HG03575 (cell line): ENCODE results near the gene SBF2.
"Not testable (repeated sequence)": the region's sequence is repeated elsewhere in the genome, so short reads cannot be mapped to it uniquely, and the experiment has no call there.

ENCODE experiments used
- ATAC-seq: cut with Tn5 transposase; IDR thresholded peaks from one replicate; pipeline ENCODE4 v1.9.1; 2021; ENCODE audit not compliant: unreplicated experiment, insufficient number of reproducible peaks, low FRiP score; ENCODE audit errors: extremely low read depth

The SBF2 gene

DNA sequence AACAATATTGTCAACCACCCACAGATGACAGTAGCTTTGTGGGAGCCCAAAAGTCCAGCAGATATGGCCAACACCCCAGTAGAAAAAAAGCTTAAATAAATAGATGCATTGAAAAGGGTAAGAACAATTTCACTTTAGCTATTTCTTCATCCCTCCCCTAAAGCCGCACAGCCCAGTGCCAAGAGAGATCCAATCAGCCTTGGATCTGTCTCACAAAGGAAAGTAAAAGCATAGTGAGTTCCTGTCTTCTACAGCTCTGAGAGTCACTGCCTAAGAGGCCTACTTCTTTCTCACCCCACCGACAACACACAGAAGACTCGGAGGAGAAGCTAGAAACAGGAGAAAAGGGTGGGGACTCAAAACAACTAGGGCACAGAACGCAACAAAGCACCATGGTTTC is 196.4 kb downstream of the SBF2 start:
- ATAC-seq, result no peak

DNA sequence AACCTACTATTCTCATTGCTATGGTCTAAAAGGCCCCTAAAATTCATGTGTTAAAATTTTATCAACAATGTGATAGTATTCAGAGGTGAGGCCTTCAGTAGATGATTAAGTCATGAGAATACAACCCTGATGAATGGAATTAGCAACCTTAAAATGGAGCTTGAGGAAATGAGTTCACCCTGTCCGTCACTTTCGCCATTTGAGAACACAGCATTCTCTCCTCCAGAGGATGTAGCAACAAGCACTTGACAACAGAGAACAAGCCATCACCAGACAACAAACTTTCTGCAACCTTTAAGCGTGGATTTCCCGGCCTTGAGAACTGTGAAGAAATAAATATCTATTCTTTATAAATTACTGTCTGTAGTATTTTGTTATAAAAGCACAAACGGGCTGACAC is 197.0 kb downstream of the SBF2 start:
- no peak for ATAC-seq

DNA sequence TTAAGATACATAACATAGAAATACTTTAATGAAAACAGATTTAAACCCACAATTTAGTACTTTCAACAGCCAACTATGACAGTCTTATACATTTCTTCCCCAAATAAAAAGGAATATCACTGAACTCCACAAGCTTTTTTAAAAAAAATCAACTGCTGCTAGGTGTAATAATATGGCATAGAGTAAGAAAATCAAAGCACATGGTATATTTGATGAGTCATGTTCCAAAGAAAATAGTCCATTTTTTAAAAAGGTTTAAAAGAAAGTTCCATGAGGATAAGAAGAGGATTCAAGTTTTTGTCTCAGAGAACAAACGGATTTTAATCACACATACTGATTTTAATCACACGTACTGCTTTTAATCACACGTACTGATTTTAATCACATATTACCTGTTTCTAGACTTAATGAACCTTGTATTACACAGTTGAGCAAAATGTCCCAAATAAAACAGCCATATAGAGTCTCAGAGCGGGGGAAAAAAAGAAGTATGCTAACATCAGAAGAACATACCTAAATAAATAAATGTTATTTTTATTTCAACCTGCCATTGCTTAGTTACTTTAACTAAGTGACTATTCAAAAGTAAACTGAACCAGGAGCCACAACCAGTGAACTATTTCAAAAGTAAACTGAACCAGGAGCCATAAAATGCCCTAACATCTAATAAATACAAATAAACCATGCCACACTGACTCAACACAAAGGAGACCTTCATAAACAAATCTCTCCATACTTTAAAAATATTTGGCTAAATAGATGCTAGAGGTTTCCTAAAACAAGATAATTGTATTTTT is 198.4 kb downstream of the SBF2 start:
- no peak for ATAC-seq

DNA sequence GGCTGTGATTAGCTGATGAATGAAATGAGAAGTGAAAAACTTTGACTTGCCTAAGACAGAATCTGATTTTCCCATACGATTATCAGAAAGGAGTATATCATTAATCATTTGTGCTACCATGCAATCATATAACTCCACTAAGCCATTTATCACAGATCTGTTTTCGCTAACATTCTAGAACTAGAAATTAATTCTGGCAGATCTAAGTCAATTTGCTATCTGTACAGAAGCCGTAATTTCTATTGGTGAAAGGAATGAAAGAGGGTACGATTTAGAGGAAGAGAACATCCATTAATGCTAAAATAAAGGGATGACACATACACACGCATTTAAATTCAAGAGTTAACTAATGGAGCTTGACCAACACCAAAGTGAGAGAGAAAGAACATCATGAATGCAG is 201.6 kb downstream of the SBF2 start:
- ATAC-seq, result no peak

DNA sequence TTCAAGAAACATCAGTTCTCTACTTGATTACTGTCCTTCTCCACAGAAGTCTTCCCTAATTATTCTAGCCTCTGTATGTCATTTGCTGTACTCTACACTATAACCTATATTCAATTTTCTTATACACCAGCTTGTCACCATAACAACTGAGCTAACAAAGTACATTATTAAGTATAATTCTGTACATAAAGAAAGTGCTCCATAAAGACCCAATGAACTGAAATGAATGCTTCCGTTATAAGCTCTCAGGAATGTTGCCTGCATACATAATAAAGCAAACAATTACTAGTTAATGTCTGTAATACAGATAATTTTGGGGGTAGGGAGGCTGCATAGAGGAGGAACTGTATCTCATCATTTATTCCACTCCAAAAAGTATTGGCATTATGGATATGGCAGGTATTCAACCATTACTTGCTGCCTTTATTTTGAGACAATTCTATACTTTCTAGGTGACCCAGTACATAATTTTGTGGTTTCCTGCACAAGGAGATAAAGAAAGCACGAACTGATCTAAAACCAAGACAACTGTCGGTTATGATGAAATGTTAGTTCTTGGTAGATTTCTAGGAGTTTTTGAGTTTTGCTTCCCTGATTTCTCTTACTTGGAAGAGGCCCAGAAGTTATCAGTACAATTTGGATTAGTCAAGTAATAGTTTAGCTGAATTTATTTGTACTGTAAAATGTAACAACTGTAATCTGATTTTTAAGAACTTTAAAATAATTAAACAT is 202.5 kb downstream of the SBF2 start:
- no peak for ATAC-seq

DNA sequence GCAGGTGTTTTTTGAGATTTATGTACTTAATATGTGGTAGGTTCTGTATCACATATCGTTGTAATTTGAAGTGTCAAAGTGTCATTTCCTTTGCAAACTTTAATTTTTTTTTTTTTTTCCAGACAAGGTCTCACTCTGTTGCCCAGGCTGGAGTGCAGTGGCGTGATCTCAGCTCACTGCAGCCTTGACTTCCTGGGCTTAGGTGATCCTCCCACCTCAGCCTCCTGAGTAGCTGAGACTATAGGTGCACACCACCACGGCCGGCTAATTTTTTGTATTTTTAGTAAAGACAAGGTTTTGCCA is 206.1 kb downstream of the SBF2 start:
- ATAC-seq, result not testable (repeated sequence)

DNA sequence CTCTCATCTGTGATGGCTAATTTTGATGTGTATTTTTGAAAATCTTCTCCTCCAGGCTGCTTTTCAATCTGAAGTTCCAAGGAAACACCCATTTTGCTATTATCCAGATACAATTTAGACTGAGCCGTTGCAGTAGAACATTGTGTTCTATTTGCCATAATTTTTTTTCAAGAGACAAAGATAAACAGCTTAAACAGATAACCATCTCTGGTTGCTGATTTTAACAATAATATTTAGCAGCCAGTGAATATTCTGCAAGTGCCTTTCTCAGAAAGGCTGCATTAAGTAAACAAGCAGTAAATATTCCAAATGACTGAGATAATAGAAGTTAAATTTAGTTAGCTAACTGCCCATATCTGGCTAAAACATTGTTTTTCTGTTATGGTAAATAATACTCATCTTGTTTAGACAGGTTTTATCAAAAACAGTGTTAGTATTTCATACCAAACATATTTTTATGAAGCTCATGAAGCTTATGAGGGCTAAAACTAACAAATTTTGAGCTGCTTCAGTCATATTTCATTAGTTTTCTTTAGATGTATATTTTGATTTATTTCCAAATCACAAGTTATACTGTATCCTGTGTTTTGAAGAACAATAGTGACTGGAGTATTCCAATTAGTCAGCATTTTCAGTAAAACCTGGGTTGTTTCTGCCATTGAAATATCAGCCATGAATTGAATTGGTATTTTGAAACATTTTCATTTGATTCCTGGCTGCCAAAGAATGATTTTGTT is 206.7 kb downstream of the SBF2 start:
- ATAC-seq, result no peak

DNA sequence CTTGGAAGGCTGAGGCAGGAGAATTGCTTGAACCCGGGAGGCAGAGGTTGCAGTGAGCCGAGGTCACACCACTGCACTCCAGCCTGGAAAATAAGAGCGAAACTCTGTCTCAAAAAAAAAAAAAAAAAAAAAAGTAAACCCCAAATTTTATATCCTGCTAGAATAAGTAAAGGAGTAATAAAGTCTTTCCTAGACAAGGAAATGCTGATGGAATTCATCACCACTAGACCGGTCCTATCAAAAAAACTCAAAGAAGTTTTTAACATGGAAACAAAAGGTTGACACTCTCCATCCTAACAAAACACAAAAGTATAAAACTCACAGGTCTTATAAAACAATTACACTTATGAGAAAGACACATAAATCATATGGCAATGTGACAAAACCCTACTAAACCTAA is 213.9 kb downstream of the SBF2 start:
- ATAC-seq, result no peak

DNA sequence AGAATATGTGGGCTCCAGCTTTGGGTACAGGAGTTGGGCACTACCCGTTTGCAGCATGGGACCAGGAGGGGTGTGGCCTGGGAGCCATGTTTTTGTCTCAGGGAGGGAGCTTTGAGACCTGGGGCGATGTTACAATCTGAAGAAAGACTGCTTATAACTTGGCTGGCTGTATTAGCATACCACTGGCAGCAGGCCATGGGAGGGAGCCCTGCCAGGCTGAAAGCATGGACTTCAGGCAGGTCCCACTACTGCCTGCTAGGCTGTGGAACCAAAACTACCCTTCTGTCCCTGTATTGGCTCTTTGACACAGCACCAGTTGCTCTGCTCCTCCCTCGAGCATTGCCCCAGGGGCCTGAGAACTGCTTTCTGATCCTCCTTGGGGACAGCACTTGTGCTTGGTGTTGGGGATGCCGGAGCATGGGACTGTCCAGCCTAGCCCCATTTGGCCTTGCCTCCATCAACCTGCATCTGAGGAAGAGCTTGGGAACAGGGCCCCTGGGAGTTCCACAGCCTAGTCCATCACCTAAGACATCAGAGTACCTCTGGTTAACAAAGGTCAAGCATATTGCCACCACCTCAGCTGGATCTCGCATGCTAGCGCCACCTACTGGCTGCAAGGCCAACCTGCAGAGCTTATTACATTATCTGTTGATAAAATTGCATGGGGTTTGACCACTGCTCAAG is 217.4 kb downstream of the SBF2 start:
- no peak for ATAC-seq

DNA sequence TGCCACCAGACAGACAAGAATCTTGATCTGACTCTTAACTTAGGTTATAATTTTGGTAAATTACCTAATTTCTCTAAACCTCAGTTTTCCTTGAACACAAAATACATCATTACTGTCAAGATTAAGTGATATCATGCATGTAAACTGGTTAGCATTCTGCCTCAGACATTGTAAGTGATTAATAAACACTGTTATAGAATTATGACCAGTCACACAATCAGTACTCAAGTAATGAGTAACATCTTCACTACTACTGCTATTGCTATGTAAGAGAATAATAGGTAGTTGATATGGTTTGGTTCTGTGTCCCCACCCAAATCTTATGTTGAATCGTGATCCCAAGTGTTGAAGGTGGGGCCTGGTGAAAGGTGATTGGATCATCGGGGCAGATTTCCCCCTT is 218.9 kb downstream of the SBF2 start:
- no peak for ATAC-seq

DNA sequence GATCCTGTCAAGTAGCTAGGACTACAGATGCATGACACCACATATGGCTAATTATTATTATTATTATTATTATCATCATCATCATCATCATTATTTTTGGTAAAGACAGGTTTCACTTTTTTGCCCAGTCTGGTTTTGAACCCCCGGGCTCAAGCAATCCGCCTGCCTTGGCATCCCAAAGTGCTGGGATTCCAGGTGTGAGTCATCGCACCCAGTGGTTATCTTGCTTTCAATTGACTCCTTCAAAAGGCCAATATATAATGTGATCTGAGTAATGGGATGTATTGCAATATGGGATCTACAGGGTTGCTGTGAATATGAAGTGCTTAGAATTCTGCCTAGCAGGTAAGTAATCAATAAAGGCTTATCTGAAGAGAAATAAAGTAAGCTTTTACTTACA is 221.2 kb downstream of the SBF2 start:
- no peak for ATAC-seq

DNA sequence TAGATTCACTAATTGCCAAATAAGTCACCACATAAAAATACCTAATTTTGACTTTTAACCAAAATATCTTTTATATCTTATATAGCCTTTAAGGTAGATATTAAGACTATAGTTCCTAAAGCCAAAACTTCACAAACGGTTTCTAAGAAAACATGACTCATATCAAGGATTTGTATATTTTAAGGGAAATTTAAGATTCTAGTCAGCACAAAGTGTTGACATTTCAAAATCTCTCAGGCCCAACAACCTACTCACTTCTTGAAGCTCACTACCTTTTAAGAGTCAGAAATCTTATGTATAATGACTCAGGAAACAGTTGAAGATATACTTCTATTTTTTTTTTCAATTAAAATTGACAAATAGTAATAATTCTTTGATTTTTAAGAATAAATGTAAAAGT is 221.9 kb downstream of the SBF2 start:
- ATAC-seq, result no peak

DNA sequence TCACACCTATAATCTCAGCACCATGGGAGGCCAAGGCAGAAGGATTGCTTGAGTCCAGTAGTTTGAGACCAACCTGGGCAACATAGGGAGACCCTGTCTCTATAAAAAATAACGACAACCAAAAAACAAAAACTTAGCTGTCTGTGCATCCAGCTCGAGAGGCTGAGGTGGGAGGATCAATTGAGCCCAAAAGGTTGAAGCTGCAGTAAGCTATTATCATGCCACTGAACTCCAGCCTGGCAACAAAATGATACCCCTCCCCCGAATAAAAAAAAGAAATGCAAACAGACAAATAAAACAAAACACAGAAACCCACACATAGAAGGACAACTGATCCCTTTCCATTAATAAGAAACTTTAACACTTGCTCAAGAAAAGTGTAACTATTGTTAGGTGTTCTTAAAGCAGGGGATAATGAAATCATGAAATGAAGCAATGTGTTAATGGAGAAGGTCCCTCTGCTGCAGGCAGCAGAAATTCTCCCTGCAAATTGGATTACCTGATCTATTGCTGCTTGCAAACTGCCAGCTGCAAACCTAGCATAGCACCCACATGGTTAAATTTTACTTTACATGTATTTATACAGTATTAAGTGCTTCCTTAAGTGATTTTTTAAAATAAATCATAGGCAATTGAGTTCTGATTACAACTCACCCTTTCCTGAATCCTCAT is 226.3 kb downstream of the SBF2 start:
- no peak for ATAC-seq

DNA sequence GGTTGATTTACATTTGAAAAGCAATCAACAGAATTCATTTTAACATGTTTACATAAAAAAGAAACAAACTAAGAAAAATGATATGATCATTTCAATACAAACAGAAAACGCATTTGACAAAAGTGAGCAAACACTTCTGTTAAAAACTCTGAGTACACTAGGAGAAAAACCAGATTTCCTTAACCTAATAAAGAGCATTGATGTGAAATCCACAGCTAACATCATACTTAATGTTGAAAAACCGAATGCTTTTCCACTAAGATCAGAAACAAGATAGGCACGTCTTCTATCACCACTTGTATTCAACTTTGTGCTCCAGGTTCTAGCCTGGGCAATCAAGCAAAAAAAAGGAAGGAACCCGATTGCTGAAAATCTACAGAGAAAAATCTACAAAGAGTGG is 227.6 kb downstream of the SBF2 start:
- ATAC-seq, result no peak

DNA sequence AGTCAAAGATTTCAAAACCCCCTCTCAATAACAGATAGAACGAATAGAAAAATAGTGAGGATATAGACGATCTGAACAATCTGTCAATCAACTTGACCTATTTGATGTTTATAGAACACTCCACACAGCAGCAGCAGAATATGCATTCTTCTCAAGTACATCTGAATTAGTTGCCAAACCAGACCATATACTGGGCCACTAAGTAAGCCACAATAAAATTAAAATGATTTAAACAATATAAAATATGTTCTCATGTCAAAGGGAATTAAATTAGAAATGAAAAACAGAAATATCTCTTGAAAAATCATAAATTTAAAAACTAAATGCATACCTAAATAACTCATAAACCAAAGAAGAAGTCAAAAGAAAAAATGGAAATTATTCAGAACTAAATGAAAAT is 229.2 kb downstream of the SBF2 start:
- ATAC-seq, result no peak

DNA sequence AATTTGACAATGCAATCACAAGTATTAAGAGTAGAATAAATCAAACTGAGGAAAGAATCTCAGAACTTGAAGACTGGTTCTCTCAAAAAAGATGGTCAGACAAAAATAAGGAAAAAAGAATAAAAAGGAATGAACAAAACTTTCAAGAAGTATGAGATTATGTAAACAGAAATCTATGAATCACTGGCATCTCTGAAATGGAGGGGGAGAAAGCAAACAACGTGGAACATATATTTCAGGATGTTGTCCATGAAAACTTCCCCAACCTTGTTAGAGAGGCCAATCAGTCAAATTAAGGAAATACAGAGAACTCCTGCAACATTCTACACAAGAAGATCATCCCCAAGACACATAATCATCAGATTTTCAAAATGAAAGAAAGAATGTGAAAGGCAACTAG is 235.7 kb downstream of the SBF2 start:
- no peak for ATAC-seq

DNA sequence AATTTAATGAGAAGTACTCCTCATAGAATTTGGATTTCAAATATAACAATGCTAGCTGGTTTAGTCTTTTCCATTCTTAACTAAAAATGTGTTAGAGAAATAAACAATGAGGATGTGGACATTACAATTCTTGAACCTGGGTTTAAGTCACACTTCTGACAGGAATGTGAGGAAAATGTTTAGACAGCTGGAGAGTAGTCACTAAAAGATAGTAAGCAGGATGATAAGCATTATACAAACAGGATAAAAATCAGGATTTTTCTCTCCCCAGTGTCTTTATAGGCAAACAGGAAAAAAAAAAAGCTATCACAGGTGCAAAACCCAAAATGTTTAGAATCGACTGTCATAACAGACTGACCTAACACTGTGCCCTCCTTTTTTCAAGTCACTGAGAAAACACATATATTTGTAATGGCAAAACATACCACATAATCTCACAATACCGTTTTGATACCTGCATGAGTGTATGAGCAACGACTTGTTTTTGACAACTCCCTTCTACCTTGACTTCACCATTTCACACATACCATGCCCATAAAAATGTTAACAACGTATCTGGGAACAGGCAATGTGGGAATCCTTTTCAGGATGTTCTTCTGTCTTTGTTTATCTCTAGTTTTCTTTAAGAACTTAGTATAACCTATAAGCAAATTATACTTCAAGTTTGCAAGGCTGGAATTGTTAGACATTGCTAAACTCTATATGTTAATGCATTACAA is 242.0 kb downstream of the SBF2 start:
- no peak for ATAC-seq

DNA sequence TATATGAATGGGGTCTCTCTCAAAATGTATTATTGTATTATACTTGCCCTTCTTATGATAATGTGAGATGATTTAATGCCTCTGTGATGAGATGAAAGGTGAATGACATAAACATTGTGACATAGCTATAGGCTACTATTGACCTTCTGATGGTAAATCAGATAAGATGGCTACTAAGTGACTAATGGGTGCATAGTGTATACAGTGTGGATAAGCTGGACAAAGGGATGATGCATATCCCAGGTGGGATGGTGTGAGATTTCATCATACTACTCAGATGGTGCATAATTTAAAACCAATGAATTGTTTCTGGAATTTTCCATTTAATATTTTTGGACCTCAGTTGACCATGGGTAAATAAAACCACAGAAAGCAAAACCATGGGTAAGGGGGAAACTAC is 243.5 kb downstream of the SBF2 start:
- ATAC-seq, result no peak

DNA sequence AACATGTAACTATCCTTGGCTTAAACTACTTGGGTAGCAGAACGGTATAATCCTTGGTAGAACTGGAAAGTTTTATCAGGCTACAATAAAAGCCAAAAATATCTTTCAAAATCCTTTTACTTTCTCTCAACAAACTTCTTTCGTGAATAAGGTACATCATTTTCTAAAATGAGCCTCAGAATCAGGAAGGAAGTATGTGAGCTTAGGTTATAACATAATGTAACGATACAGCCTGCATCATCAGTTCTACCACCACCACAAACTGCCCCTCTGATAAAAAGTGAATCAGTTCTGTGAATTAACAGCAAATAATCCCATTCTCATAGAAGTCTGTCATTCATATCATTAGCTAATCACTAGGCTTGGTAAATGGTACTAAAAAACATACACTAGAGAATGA is 244.3 kb downstream of the SBF2 start:
- ATAC-seq, result no peak
